Measurements from ENCODE around the gene PRDX1.
A peak's percentile ranks its signal among the peaks of the same experiment; 100 is the strongest.

The PRDX1 gene

DNA sequence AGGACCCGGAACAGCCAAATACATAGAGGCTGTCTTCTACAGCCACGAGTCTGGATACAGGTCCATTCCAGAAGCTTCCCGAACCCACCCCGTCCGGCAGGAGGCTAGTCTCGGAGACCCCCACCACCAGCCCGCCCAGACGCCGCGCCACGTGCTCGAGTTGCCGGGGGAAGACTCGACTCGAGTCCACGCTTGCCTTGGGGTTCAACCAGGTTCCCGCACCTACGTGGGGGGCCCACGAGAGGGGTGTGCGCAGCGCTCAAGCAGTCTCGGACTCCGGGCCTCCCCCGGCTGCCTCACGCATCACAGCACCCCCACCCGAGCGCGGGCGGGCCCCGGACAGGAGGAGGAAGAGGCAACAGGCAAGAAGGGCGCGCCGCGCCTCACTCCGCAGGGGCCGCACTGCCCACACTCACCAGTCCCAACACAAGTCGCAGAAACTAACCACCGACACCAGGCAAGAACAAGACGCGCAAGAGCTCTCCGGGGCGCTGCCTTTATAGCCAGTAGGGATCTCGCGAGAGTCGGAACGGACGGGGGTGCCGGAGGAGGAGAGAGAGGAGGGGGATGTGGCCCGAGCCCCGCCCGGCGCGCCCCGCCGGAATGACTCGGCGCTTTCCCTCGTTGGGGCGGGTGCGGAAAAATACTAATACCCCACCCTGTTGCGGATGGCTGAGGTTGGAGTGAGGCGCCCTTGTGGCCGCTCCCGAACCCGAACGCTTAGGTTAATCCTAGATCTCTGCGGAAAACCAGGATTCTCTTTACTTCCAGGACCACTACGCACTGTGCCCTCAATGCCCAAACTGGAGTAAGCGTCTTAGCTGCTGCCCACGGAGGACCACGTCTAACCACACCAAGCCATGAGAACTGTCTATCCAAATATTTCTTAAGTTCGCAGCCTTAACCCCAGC is at the start of gene PRDX1:
Gene PRDX1 (minus strand): TSS at position 472 of the 911 bp plus-strand sequence. CDS start 2,841 bp downstream, outside the sequence.
- DNase-seq, result peak; percentile 96

DNA sequence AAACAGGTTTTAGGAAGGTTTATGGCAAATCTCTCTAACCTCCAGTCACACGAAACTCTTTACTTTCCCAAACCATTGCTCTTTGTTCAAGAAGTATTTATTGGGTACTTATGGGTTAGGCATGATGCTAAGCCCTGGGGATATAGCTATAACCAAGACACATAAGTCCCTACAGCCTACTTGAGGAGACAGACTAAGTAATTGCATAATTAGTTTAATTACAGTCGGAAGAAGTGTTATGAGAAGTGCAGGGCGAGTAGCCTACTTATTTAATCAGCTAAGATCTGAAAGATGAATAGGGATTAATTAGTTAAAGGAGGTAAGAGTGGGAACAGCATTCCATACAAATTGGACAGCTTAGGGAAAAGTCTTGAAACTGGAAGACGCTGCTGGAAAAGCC is 48.9 kb upstream of the PRDX1 start:
- no peak for DNase-seq

GRCh38 chr1:45569962-45570581 is 48.4 kb upstream of the PRDX1 start:
- peak; percentile 76 for DNase-seq

DNA sequence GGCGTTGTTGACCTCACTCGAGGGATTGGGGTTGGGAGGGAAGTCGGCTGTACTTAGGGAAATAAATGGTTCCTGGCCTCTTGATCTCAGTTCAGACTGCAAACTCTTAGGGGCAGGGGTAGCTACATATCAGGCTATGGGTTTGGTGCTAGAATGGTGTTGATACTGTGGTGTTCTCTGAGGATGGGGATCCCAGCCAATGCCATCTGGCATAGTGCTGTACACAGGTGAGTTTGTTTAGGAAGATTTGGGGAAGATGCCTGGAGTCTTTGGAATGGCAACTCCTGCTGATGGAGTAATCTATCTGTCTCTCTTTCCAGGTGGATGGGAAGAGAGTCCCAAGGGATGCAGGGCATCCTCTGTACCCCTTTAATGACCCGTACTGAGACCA is 47.9 kb upstream of the PRDX1 start:
- DNase-seq, result no peak

GRCh38 chr1:45568421-45568820 is 46.7 kb upstream of the PRDX1 start:
- no peak for DNase-seq

DNA sequence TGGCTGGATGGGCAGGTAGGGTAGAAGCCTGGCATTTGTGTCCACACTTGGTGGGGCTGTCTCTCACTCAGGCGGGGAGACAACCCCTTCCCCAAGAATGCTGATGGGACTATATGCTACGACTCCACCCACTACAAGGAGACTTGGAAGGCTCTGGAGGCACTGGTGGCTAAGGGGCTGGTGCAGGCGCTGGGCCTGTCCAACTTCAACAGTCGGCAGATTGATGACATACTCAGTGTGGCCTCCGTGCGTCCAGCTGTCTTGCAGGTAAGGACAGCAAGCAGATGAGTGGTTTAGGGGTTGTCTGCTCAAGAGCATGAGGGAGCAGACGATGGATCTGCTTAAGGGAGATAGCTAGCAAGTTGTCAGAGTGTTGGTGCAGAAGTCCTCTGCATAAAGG is 46.2 kb upstream of the PRDX1 start:
- DNase-seq, result no peak

- no peak for DNase-seq
Observed at GRCh38 chr1:45566722-45567121, 45.0 kb upstream of the PRDX1 start.

DNA sequence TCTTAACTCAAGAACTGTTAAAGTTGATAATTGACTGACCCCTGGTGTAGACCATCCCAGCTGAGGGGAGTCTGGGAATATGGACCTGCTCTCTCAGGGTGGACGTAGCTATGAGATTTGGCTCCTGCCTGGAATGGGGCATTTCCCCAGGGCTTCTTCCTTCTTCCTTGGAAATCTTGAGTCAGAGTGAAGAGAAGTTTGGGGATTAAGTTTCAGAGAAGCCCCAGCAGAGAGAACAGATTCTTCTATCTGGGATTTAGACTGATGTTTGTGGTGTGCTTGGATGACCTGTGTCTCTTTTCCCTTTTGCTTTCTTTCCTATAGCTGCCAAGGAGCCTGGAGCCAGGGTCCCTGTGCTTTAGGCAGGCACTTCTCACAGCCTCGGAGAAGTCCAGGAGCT is 42.2 kb upstream of the PRDX1 start:
- no peak for DNase-seq

DNA sequence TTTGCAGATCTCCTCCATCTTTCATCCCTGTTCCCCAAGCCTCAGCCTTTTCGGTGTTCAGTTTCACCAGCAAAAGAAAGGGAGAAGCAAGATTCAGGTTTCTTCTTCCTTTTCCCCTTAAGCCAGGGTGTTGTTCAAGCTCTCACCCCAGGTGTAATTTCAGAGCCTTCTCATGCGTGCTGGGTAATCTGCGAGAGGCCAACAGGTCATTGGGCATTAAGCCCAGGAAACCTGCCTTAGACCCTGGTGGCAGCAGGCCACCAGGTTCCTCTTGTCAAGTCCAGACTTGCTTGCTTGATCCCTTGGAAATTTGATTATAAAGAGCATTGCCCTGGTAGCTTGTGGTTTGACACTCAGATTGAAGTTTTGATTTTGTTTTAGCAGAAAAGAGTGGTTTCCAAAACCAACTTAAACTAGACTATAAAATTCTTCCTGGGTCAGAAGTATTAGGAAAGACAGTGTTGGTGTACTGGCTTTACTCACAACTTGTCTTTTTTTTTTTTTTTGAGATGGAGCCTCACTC is 35.8 kb upstream of the PRDX1 start:
- DNase-seq, result no peak

DNA sequence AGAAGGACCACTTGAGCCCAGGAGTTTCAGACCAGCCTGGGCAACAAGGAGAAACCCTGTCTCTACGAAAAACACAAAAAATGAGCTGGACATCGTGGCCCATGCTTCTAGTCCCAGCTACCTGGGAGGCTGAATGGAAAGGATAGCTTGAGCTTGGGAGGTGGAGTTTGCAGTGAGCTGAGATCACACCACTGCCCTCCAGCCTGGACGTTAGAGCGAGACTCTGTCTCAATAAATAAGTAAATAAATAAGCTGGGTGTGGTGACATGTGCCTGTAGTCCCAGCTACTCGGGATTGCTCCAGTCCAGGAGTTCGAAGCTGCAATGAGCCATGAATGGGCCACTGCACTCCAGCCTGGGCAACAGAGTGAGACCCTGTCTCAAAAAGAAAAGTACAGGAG is 32.5 kb upstream of the PRDX1 start:
- DNase-seq, result no peak

- no peak for DNase-seq
Observed at GRCh38 chr1:45552331-45552730, 30.6 kb upstream of the PRDX1 start.

- DNase-seq, result no peak
Observed at GRCh38 chr1:45551684-45552083, 30.0 kb upstream of the PRDX1 start.

DNA sequence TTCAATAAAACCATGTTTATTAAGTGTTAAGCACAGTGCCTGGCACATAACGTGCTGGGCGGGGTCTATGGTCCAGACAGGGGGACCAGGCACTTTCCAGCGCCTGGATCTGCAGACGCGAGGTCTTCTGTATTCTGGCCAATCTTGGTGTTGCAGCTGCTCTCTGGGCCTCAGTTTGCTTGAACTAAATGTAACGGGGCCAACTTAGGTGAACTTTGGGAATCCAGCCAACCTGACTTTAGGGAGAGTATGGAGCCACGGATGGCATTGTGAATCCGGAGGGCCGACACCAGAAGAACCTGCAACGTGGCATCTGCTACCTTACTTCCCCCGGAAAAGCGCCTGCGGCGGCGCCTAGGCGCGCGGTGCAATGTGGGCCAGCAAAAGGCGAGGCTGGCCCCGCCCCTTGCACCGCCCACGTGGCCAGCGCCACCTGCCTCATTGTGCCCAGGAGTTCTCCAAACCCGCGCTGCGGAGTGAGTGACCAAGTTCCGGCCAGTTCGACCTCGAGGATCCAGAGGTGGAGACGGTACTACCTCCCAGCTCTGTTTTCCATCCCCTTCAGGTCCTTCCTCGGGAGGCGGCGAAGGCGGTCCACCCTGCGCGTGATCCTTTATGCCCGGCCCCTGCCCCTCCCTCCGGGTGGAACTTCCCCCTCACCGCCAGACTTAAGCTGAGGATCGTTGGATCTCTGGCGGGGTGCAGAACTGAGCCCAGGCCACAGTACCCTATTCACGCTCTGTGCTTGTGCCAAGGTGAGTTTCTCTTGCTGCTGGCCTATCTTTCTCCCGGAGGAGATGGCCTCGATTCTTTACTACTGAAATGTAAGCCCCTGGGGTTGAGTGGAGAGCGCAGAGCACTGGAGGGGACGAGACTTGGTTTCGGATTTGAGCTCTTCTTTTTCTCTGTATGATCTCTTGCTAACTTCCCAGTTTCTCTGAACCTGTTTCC is 29.0 kb upstream of the PRDX1 start, which contains the start of gene AKR1A1:
Gene AKR1A1 (plus strand): TSS at position 426 of the 951 bp plus-strand sequence. CDS start 10,969 bp downstream, outside the sequence.
- peak; percentile 91 for DNase-seq

- DNase-seq, result no peak
Observed at GRCh38 chr1:45545553-45546310, 24.0 kb upstream of the PRDX1 start.

GRCh38 chr1:45545019-45545493 is 23.4 kb upstream of the PRDX1 start:
- DNase-seq, result no peak

DNA sequence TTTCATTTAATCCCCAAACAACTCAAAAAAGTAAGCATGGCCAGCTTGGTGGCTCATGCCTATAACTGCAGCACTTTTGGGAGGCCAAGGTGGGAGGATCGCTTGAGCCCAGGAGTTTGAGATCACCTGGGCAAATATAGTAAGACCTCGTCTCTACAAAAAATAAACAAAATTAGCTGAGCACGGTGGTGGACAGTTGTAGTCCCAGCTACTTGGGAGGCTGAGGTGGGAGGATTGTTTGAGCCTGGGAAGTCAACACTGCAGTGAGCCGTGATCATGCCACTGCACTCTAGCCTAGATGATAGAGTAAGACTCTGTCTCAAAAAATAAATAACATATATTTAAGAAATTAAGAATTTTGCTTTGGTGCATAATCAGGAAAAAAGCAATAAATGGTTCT is 22.8 kb upstream of the PRDX1 start:
- DNase-seq, result no peak

GRCh38 chr1:45543581-45544417 is 22.1 kb upstream of the PRDX1 start:
- peak; percentile 69 for DNase-seq

GRCh38 chr1:45542591-45542990 is 20.9 kb upstream of the PRDX1 start:
- DNase-seq, result no peak

DNA sequence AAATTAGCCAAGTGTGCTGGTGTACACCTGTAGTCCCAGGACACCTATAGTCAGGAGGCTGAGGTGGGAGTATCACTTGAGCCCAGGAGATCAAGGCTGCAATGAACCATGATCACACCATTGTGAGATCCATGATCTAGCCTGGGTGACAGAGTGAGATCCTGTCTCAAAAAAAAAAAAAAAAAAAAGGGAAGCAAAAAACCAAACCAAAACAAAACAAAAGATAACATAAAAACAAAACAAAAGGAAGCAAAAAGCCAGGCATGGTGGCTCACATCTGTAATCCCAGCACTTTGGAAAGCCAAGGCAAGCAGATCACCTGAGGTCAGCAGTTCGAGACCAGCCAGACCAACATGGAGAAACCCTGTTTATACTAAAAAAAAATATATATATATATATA is 19.5 kb upstream of the PRDX1 start:
- no peak for DNase-seq

GRCh38 chr1:45536886-45537285 is 15.2 kb upstream of the PRDX1 start:
- no peak for DNase-seq

Measured in CD4-positive, alpha-beta T cell treated with Interleukin-6 for 4 hours (primary cell).